Measurements from ENCODE around the gene SERPINA4.
"Not testable (repeated sequence)": the region's sequence is repeated elsewhere in the genome, so short reads cannot be mapped to it uniquely, and the experiment has no call there.

Gene SERPINA4

GRCh38 chr14:94592457-94592856 is 31.2 kb downstream of the SERPINA4 start:
- DNase-seq (ENCODE audit: low spot score), result no peak

- DNase-seq (ENCODE audit: low spot score), result no peak
Observed at GRCh38 chr14:94593376-94593748, 32.1 kb downstream of the SERPINA4 start.

GRCh38 chr14:94593749-94594431 is 32.6 kb downstream of the SERPINA4 start:
- DNase-seq (ENCODE audit: low spot score), result no peak

GRCh38 chr14:94594441-94594840 is 33.2 kb downstream of the SERPINA4 start:
- DNase-seq (ENCODE audit: low spot score), result no peak

- DNase-seq (ENCODE audit: low spot score), result no peak
Observed at GRCh38 chr14:94595912-94596311, 34.7 kb downstream of the SERPINA4 start.

- no peak for DNase-seq (ENCODE audit: low spot score)
Observed at GRCh38 chr14:94596361-94596760, 35.1 kb downstream of the SERPINA4 start.

- DNase-seq (ENCODE audit: low spot score), result no peak
Observed at GRCh38 chr14:94597788-94598187, 36.5 kb downstream of the SERPINA4 start.

GRCh38 chr14:94598506-94598815 is 37.2 kb downstream of the SERPINA4 start:
- no peak for DNase-seq (ENCODE audit: low spot score)

- peak; percentile 79 for DNase-seq (ENCODE audit: low spot score)
Observed at GRCh38 chr14:94598816-94599655, 37.8 kb downstream of the SERPINA4 start.

GRCh38 chr14:94599656-94600004 is 38.4 kb downstream of the SERPINA4 start:
- DNase-seq (ENCODE audit: low spot score), result no peak

GRCh38 chr14:94600148-94600545 is 38.9 kb downstream of the SERPINA4 start:
- no peak for DNase-seq (ENCODE audit: low spot score)

GRCh38 chr14:94601884-94602391 is 40.7 kb downstream of the SERPINA4 start:
- DNase-seq (ENCODE audit: low spot score), result peak; percentile 80

- no peak for DNase-seq (ENCODE audit: low spot score)
Observed at GRCh38 chr14:94602722-94603121, 41.5 kb downstream of the SERPINA4 start.

- DNase-seq (ENCODE audit: low spot score), result no peak
Observed at GRCh38 chr14:94605361-94605760, 44.1 kb downstream of the SERPINA4 start.

- not testable (repeated sequence) for DNase-seq (ENCODE audit: low spot score)
Observed at GRCh38 chr14:94608966-94609365, 47.7 kb downstream of the SERPINA4 start.

- no peak for DNase-seq (ENCODE audit: low spot score)
Observed at GRCh38 chr14:94611179-94611578, 49.9 kb downstream of the SERPINA4 start.

GRCh38 chr14:94612174-94612573 is 50.9 kb downstream of the SERPINA4 start, which contains the start of gene SERPINA3:
Gene SERPINA3, plus strand, starts transcription at chr14:94612391. Its CDS starts 2,051 bp downstream, at chr14:94614442.
- no peak for DNase-seq (ENCODE audit: low spot score)

- DNase-seq (ENCODE audit: low spot score), result no peak
Observed at GRCh38 chr14:94612580-94613554, 51.6 kb downstream of the SERPINA4 start.

GRCh38 chr14:94613720-94614644 is 52.7 kb downstream of the SERPINA4 start:
- no peak for DNase-seq (ENCODE audit: low spot score)

- DNase-seq (ENCODE audit: low spot score), result no peak
Observed at GRCh38 chr14:94614802-94615201, 53.6 kb downstream of the SERPINA4 start.

GRCh38 chr14:94615254-94615653 is 54.0 kb downstream of the SERPINA4 start:
- no peak for DNase-seq (ENCODE audit: low spot score)

Measured in hepatic stellate cell (primary cell).